HG03575 (cell line): ENCODE data around the gene TMEM143.
A peak's percentile ranks its signal among the peaks of the same experiment; 100 is the strongest.

ENCODE experiments used
- ATAC-seq: cut with Tn5 transposase; IDR thresholded peaks from one replicate; pipeline ENCODE4 v1.9.1; 2021; ENCODE audit not compliant: unreplicated experiment, insufficient number of reproducible peaks, low FRiP score; ENCODE audit errors: extremely low read depth

Gene TMEM143

DNA sequence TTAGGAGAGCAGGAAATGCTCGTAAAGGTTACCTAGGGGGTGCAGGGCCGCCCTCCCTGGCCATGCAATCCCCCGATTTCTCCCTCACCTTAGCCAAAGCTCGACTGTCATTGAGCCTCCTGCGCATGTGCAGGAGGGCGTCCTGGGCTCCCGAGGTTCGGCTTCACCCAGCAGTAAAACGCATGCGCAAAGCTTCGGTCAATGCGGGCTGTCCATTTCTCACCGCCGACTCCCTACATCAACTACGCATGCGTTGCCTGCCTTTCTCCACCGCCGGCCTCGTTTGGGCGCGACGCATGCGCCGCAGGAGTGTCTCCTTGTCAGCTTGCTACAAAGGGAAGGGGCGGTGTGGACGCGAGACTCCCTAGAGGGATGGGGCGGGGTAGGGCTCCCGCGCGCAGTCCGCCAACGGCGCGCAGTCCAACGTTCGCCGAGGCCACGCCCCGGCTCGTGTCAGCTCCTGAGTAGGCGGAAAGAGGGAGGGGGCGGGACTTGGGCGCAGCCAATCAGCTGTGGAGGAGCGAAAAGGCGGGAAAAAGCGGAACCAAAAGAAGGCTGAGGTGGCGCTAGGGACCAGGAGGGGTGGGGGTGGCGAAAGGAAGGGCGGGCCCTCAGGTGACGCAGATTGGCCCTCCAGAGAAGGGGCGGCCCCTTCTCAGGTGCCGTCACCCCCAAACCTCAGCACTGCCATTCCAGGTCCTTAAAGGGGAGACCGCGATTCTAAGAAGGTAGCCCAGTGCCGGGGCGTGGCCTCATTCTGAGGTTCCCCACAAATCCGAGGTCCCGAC, at the start of gene TMEM143, which contains the start of gene SYNGR4:
TSS of gene TMEM143 (minus strand) at position 131 of the 788 bp plus-strand sequence. CDS start at position 111, 20 bp downstream.
TSS of gene SYNGR4 (plus strand) at position 558 of the 788 bp plus-strand sequence. CDS start 1,476 bp downstream, outside the sequence.
- peak; percentile 31 for ATAC-seq

DNA sequence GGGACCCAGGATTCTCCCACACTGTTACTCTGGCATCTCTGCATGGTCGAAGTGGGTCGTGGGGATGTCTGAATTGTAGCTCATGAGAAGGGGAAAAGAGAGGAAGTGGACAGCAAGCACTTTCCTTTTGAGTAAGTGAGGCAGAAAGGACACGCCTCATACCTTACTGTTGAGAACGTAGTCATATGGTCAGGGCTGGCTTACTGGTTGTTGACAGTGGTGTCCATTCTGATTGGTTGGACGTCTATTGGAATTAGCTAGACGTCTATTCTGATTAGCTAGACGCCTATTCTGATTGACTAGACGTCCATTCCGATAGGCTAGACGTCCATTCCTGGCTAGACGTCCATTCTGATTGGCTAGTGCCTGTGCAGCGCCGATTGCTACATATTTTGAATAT, 42.1 kb upstream of the TMEM143 start:
- no peak for ATAC-seq

- ATAC-seq, result no peak
These were observed 41.4 kb upstream of the TMEM143 start for GRCh38 chr19:48405010-48405659.

DNA sequence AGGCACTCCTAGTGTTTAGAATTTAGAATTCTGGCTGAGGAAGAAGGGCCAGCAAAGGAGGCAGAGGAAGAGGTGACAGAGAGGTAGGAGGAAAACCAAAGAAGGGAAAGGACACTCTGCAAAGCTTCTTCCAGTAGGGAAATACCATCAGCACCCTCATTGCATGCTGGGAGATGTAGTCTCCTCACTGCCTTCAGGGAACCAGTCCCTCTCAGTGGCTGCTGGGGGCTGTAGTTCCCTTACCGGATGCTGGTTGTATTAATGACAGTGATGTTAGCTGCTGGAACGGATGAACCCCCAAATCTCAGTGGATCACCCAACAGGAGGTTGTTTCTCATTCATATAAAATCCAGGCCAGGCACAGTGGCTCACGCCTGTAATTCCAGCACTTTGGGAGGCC, 39.9 kb upstream of the TMEM143 start:
- no peak for ATAC-seq

- no peak for ATAC-seq
These were observed 37.5 kb upstream of the TMEM143 start for GRCh38 chr19:48401287-48401686.

DNA sequence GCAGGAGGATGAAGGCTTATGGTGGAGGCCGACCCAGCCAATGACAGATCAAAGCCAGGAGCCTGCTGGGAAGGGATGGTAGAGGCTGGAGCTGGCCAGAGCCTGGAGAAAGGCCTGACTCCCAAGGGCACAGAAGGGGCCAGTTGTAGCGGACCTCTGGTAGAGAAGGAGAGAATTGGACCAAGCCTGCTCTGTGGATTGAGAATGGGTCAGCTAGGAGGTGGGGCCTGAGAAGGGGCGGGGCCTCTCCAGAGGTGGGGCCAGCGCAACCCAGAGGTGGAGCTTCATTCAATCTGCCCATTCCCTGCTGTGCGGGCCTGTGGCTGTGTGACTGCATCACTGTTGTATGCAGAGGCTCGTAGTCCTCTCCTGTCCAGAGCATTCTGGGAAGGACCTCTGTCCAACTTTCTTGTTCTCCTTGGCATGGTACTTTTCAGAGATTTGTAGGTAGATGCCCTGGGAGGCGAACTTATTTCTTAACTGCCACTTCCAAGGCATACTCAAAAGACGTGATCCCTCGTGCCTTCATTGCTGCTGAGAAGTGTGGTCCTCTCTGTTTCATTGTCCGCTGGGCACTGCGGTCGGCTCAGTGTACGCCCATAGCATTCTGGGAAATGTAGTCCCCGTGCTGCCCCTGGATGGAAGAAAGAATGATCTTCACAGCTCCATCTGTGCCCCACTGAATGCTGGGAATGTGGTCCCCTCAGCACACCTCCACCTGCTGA, 36.4 kb upstream of the TMEM143 start:
- ATAC-seq, result no peak

DNA sequence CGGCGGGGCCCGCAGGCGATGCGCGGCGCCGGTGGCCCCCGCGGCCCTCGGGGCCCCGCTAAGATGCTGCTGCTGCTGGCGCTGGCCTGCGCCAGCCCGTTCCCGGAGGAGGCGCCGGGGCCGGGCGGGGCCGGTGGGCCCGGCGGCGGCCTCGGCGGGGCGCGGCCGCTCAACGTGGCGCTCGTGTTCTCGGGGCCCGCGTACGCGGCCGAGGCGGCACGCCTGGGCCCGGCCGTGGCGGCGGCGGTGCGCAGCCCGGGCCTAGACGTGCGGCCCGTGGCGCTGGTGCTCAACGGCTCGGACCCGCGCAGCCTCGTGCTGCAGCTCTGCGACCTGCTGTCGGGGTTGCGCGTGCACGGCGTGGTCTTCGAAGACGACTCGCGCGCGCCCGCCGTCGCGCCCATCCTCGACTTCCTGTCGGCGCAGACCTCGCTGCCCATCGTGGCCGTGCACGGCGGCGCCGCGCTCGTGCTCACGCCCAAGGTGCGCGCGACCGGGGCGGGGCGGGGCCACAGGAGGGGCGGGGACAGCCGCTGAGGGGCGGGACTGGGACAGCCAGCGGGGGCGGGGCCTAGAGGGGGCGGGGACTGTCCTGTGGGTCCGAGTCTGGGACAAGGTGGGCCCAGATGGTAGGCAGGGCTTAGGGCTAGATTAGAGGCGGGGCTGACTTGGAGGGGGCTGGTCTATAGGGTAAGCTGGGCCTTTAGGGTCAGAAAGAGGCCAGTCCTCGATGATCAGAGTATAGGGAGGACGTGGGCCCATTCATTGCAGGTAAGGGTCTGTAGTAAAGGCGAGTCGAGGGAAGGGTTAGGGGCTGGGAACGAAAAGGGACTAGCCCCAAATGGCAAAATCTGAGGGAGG, 34.9 kb upstream of the TMEM143 start:
- ATAC-seq, result no peak

GRCh38 chr19:48398102-48398374, 34.3 kb upstream of the TMEM143 start:
- ATAC-seq, result no peak

DNA sequence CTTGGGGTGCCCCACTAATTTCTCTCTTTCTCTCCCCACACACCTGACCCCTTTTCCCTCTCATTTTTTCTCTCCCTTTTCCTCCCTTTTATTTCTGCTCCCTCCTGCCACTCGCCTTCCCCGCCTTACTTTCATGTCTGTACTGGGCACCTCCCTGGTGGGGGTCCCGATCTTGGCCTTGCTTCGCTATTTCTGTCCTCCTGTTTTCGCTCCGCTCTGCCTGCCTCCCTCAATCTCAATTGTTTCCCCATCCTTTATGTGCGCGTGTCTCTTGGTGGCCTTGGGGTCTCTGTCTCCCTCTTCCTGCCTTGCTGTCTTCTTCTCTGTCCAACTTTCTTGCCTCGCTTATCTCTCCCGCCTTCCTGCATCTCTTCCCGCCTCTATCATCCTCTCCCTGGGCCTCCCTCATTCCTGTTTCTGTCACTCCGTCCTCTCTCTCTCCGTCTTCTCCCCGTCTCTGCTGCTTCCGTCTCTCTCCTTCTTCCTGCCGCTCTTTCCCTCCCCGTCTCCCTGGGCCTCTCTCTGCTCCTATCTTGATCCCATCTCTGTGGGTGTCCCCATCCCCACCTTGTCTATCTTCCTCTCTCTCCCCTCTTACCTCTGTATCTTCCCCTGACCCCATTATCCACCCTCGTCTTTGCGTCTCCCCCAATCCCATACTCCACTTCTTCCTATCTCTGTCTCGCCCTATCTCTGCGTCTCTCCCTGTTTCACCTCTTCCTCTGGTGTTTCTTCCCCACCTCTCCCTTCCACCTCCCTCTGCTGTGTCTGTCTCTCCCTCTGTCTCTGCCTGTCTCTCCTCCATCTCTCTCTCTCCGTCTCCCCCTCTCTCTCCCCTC, 33.7 kb upstream of the TMEM143 start:
- ATAC-seq, result no peak

DNA sequence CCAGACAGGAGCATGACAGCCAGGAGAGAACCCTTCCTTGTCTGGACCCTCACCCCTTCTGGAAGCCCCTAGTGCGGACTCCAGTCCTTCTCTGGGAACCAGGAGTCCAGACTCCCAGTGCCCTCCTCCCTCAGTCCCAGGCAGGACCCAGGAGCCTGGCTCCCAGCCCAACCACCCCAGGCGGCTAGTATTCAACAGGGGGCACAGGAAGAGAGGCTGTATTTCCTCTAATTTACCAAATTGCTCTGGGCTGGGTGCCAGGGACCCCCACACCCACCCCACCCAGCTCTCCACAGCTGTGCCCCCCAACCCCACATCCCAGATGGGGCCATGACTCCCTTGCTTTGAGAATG, 33.1 kb upstream of the TMEM143 start:
- ATAC-seq, result no peak

- no peak for ATAC-seq
These were observed 32.5 kb upstream of the TMEM143 start for GRCh38 chr19:48396016-48396823.

GRCh38 chr19:48395499-48395898, 31.8 kb upstream of the TMEM143 start:
- ATAC-seq, result no peak

- no peak for ATAC-seq
These were observed 31.4 kb upstream of the TMEM143 start for GRCh38 chr19:48395170-48395455.

- ATAC-seq, result no peak
These were observed 30.8 kb upstream of the TMEM143 start for GRCh38 chr19:48394331-48395169.

DNA sequence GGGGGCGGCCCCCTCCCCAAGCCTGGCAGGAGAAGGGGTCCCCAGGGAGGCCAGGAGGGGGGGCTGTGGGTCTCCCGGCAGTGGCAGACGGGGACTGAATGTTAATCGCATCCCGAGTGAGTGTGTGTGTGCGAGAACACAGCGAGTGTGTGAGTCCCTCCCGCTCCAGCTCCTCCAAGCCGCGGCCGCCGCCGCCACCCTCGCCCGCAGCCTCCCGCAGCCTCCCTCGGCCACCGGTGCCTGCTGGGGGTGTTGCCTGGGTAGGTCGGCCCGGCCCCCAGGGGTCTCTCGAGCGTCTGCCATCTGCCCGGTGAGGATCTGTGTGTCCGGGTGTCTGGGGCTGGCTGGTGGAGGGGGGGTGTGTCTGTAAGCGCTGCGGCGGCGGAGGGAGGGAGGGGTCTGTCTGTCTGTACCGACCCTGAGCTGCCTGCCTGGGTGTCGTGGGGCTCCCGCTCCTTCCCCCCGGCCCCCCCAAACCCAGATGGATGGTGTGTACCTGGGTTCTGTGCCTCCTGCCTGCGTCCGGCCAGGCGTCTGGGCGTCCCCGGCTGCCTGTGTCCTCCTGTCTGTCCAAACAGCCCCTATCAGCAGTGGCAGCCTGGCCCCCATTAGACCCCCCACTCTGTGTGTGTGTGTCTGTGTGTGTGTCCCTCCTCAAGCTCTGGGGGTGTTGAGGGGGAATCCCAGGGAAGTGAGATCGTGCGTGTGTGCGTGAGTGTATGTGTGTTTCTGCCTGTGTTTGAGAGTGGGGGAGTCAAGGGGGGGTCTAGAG, 30.0 kb upstream of the TMEM143 start, which contains the start of gene GRIN2D:
TSS of gene GRIN2D (plus strand) at position 110 of the 772 bp plus-strand sequence. CDS start 4,725 bp downstream, outside the sequence.
- ATAC-seq, result no peak

DNA sequence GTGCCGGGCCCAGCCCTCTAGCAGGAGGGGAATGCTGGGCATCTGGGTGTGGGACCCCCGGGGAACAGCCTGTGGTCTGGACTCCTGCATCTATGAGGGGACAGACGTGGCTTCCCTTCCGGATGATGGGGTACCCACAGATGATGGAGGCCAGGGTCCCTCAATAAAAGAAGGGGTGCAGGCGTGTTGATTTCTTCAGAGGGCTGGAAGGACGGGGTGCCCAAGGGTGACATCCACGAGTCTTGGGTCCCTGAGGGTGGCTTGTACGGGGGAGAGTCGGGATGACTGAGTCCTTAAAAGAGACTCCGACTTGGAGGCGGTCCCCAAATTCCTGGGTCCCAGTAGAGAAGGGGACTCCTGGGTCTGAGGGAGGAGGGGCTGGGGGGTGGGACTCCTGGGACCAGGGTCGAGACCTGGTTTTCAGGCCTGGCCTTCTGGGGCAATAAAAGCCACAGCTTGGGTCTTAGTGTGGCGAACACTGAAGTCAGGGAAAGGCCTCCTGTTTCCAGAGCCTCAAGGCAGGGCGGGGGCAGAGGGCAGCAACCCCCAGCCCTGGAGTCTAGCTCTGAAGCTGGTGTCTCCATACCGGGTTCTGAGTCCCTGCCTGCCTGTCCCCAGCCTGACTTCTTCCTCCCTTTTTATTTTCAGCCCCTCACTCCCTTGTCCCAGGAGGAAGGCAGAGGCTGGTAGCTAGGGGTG, 29.3 kb upstream of the TMEM143 start:
- no peak for ATAC-seq
